ENCODE measurements around the gene SIDT2.

SIDT2 gene

GRCh38 chr11:117180020-117180419 lies 1.5 kb downstream of the SIDT2 start:
- ATAC-seq: no peak

DNA sequence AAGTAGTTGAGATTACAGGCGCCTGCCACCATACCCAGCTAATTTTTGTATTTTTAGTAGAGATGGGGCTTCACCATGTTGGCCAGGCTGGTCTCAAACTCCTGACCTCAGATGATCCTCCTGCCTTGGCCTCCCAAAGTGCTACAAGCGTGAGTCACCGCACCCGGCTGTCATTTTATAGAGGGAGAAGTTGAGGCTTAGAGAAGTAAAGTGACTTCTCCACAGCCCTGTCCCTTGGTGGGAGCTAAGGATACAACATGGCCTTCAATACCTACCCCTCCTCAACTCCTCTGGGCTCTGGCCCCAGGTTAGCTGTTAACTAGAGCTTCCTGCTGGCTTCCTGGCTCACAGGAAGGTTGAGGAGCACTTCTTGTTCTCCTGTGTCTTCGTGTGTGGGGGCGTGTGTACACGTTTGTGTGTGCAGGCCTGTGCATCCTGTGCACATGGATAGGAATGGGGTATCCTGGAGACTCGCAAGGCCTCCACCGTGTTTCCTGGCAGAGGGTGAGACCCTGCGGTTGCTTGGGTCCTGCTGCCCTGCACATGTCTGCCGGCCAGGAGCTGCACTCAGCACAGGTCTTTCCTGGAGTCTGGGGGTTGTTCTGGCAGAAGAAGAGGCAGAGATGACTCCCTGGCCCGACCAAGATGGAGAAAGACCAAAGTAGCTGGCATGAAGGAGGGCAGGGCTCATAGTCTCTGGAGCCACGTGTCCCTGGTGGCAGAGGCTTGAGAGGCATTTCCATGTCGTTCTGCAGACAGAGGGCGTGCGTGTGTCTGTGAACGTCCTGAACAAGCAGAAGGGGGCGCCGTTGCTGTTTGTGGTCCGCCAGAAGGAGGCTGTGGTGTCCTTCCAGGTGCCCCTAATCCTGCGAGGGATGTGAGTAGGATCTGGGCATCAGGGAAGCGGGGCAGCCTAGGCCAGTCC lies 2.4 kb downstream of the SIDT2 start:
- ATAC-seq: peak; percentile 59
- TF ChIP-seq OSR1 (CRISPR knock-in tag; IDR thresholded peaks at IDR 0.05) (no peak), CSDC2 (CRISPR knock-in tag; IDR thresholded peaks at IDR 0.05) (no peak), ZNF565 (CRISPR knock-in tag; conservative IDR thresholded peaks at IDR 0.05; ENCODE audit: low read depth) (no peak), TCF4 (CRISPR knock-in tag; IDR thresholded peaks at IDR 0.05; ENCODE audit: borderline replicate concordance) (no peak), PPARA (CRISPR knock-in tag; IDR thresholded peaks at IDR 0.05; ENCODE audit: borderline replicate concordance) (no peak), RARB (CRISPR knock-in tag; IDR thresholded peaks at IDR 0.05) (no peak), POU6F1 (CRISPR knock-in tag; IDR thresholded peaks at IDR 0.05; ENCODE audit: borderline replicate concordance, low read depth) (no peak), CREB5 (CRISPR knock-in tag; IDR thresholded peaks at IDR 0.05; ENCODE audit: low read depth) (no peak)
- TF ChIP-seq, protein P1, sequence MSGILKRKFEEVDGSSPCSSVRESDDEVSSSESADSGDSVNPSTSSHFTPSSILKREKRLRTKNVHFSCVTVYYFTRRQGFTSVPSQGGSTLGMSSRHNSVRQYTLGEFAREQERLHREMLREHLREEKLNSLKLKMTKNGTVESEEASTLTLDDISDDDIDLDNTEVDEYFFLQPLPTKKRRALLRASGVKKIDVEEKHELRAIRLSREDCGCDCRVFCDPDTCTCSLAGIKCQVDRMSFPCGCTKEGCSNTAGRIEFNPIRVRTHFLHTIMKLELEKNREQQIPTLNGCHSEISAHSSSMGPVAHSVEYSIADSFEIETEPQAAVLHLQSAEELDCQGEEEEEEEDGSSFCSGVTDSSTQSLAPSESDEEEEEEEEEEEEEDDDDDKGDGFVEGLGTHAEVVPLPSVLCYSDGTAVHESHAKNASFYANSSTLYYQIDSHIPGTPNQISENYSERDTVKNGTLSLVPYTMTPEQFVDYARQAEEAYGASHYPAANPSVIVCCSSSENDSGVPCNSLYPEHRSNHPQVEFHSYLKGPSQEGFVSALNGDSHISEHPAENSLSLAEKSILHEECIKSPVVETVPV (CRISPR knock-in tag; IDR thresholded peaks at IDR 0.05): no peak

More at GRCh38 chr11:117180020-117180419, 1.5 kb downstream of the SIDT2 start:
- TF ChIP-seq TOX (CRISPR knock-in tag; IDR thresholded peaks at IDR 0.05; ENCODE audit: borderline replicate concordance) (no peak), ZFP3 (CRISPR knock-in tag; IDR thresholded peaks at IDR 0.05) (no peak), CSDC2 (CRISPR knock-in tag; IDR thresholded peaks at IDR 0.05) (no peak), BACH2 (CRISPR knock-in tag; IDR thresholded peaks at IDR 0.05; ENCODE audit: borderline replicate concordance) (no peak), ZNF565 (CRISPR knock-in tag; conservative IDR thresholded peaks at IDR 0.05; ENCODE audit: low read depth) (no peak), CREB5 (CRISPR knock-in tag; IDR thresholded peaks at IDR 0.05; ENCODE audit: low read depth) (no peak)

- no peak for ATAC-seq
Observed at GRCh38 chr11:117181586-117182550, 3.3 kb downstream of the SIDT2 start.

GRCh38 chr11:117182551-117182935 lies 4.0 kb downstream of the SIDT2 start:
- ATAC-seq: no peak
- TF ChIP-seq TOX (CRISPR knock-in tag; IDR thresholded peaks at IDR 0.05; ENCODE audit: borderline replicate concordance) (no peak), ZNF8 (CRISPR knock-in tag; IDR thresholded peaks at IDR 0.05) (no peak), ISL1 (CRISPR knock-in tag; IDR thresholded peaks at IDR 0.05) (no peak), CREB5 (CRISPR knock-in tag; IDR thresholded peaks at IDR 0.05; ENCODE audit: low read depth) (no peak), ZFP30 (CRISPR knock-in tag; IDR thresholded peaks at IDR 0.05) (no peak), GLIS3 (CRISPR knock-in tag; IDR thresholded peaks at IDR 0.05) (no peak), PATZ1 (CRISPR knock-in tag; IDR thresholded peaks at IDR 0.05; ENCODE audit: borderline replicate concordance) (no peak), TCF4 (CRISPR knock-in tag; IDR thresholded peaks at IDR 0.05; ENCODE audit: borderline replicate concordance) (no peak), RARB (CRISPR knock-in tag; IDR thresholded peaks at IDR 0.05) (no peak), ESRRG (CRISPR knock-in tag; IDR thresholded peaks at IDR 0.05) (no peak), PPARA (CRISPR knock-in tag; IDR thresholded peaks at IDR 0.05; ENCODE audit: borderline replicate concordance) (no peak), SNAI2 (CRISPR knock-in tag; IDR thresholded peaks at IDR 0.05) (no peak), BACH2 (CRISPR knock-in tag; IDR thresholded peaks at IDR 0.05; ENCODE audit: borderline replicate concordance) (no peak), ZNF565 (CRISPR knock-in tag; conservative IDR thresholded peaks at IDR 0.05; ENCODE audit: low read depth) (no peak), ZC3H10 (CRISPR knock-in tag; IDR thresholded peaks at IDR 0.05) (no peak), OSR1 (CRISPR knock-in tag; IDR thresholded peaks at IDR 0.05) (no peak)
- TF ChIP-seq, protein P1 (CRISPR knock-in tag; IDR thresholded peaks at IDR 0.05): no peak

More at GRCh38 chr11:117181586-117182550, 3.3 kb downstream of the SIDT2 start:
- TF ChIP-seq ZFP30 (CRISPR knock-in tag; IDR thresholded peaks at IDR 0.05) (no peak), ZNF8 (CRISPR knock-in tag; IDR thresholded peaks at IDR 0.05) (no peak)

Measured in SK-N-SH treated with all-trans-retinoic acid at 6 μM for 48 hours (cell line).